Measurements from ENCODE around the gene SRRM3. TPM values are rescaled to one million over a fixed set of nuclear protein-coding genes. Genes with fewer than 3 reads are reported as not detected.
"Not testable (repeated sequence)": the region's sequence is repeated elsewhere in the genome, so short reads cannot be mapped to it uniquely, and the experiment has no call there.

SRRM3 gene
- not detected for total RNA-seq

- no peak within 1 kb of the TSS for H3K27ac Mint-ChIP-seq
- peak; percentile 88 for DNase-seq
- no peaks in the 10 kb centered on the region for H3K9me3 Mint-ChIP-seq (ENCODE audit: insufficient read depth)
- peak; percentile 99 for ATAC-seq
- CTCF ChIA-PET = interaction anchor here (0.6 to 2.7 kb wide), 6 partner anchors 8 to 61 kb away, joined by 3 to 7 read pairs (median 3); no protein-coding TSS in a partner anchor
- H3K36me3 Mint-ChIP-seq (ENCODE audit: low read depth) = no peaks in the 10 kb centered on the region
- H3K4me1 Mint-ChIP-seq (ENCODE audit: low read depth) = no peaks in the 10 kb centered on the region
- POLR2A ChIA-PET = interaction anchor here (1.0 kb wide), 1 partner anchor 15 kb away, joined by 3 read pairs; no protein-coding TSS in a partner anchor
- no peaks in the 10 kb centered on the region for H3K27me3 Mint-ChIP-seq (ENCODE audit: low read depth)
- H3K4me3 Mint-ChIP-seq = no peak within 1 kb of the TSS
These were observed at the start of gene SRRM3 for GRCh38 chr7:76201732-76202665. SRRM3 (plus strand) TSS chr7:76201896; CDS start chr7:76235067, 33,171 bp downstream.

GRCh38 chr7:76151932-76152331, 49.8 kb upstream of the SRRM3 start:
- no peak overlapping the region for H3K4me3 Mint-ChIP-seq
- peaks cover 4% of the 10 kb centered on the region for H3K27me3 Mint-ChIP-seq (ENCODE audit: low read depth)
- H3K4me1 Mint-ChIP-seq (ENCODE audit: low read depth) = peaks cover 17% of the 10 kb centered on the region
- H3K9me3 Mint-ChIP-seq (ENCODE audit: insufficient read depth) = no peaks in the 10 kb centered on the region
- ATAC-seq (no peak), DNase-seq (no peak)
- H3K27ac Mint-ChIP-seq = no peak overlapping the region
- ChIA-PET POLR2A (no interaction called here), CTCF (no interaction called here)
- no peaks in the 10 kb centered on the region for H3K36me3 Mint-ChIP-seq (ENCODE audit: low read depth)

GRCh38 chr7:76153571-76154230, 48.0 kb upstream of the SRRM3 start:
- Mint-ChIP-seq H3K4me1 (ENCODE audit: low read depth) (peaks cover 17% of the 10 kb centered on the region), H3K27ac (peak overlapping the region; percentile 7)
- POLR2A ChIA-PET; H3K27me3 Mint-ChIP-seq (ENCODE audit: low read depth); ATAC-seq; CTCF ChIA-PET; H3K36me3 Mint-ChIP-seq (ENCODE audit: low read depth); H3K4me3 Mint-ChIP-seq; H3K9me3 Mint-ChIP-seq (ENCODE audit: insufficient read depth): not testable (repeated sequence)
- DNase-seq = peak; percentile 54

GRCh38 chr7:76155938-76156337, 45.8 kb upstream of the SRRM3 start:
- H3K36me3 Mint-ChIP-seq (ENCODE audit: low read depth) = no peaks in the 10 kb centered on the region
- ChIA-PET CTCF (interaction anchor here (1.2 to 1.6 kb wide), 2 partner anchors 22 to 158 kb away, joined by 3 to 5 read pairs; no protein-coding TSS in a partner anchor), POLR2A (no interaction called here)
- no peak overlapping the region for H3K27ac Mint-ChIP-seq
- H3K27me3 Mint-ChIP-seq (ENCODE audit: low read depth) = peaks cover 5% of the 10 kb centered on the region
- H3K9me3 Mint-ChIP-seq (ENCODE audit: insufficient read depth) = no peaks in the 10 kb centered on the region
- no peak for ATAC-seq
- H3K4me1 Mint-ChIP-seq (ENCODE audit: low read depth) = peaks cover 17% of the 10 kb centered on the region
- DNase-seq = no peak
- no peak overlapping the region for H3K4me3 Mint-ChIP-seq

GRCh38 chr7:76156992-76157685, 44.6 kb upstream of the SRRM3 start:
- peaks cover 17% of the 10 kb centered on the region for H3K4me1 Mint-ChIP-seq (ENCODE audit: low read depth)
- ATAC-seq; H3K27me3 Mint-ChIP-seq (ENCODE audit: low read depth); DNase-seq; POLR2A ChIA-PET; H3K36me3 Mint-ChIP-seq (ENCODE audit: low read depth); H3K27ac Mint-ChIP-seq; CTCF ChIA-PET; H3K4me3 Mint-ChIP-seq; H3K9me3 Mint-ChIP-seq (ENCODE audit: insufficient read depth): not testable (repeated sequence)

GRCh38 chr7:76158416-76158815, 43.3 kb upstream of the SRRM3 start:
- H3K27me3 Mint-ChIP-seq (ENCODE audit: low read depth); H3K4me1 Mint-ChIP-seq (ENCODE audit: low read depth); CTCF ChIA-PET; H3K4me3 Mint-ChIP-seq; H3K27ac Mint-ChIP-seq; H3K36me3 Mint-ChIP-seq (ENCODE audit: low read depth); DNase-seq; H3K9me3 Mint-ChIP-seq (ENCODE audit: insufficient read depth); POLR2A ChIA-PET; ATAC-seq: not testable (repeated sequence)

- CTCF ChIA-PET; H3K27me3 Mint-ChIP-seq (ENCODE audit: low read depth); H3K9me3 Mint-ChIP-seq (ENCODE audit: insufficient read depth); H3K4me3 Mint-ChIP-seq; ATAC-seq; H3K36me3 Mint-ChIP-seq (ENCODE audit: low read depth); DNase-seq; H3K4me1 Mint-ChIP-seq (ENCODE audit: low read depth); POLR2A ChIA-PET; H3K27ac Mint-ChIP-seq: not testable (repeated sequence)
These were observed 39.1 kb upstream of the SRRM3 start for GRCh38 chr7:76162416-76163170.

- DNase-seq, CTCF ChIA-PET, H3K4me3 Mint-ChIP-seq: not testable (repeated sequence)
These were observed 37.9 kb upstream of the SRRM3 start for GRCh38 chr7:76163812-76164211.

GRCh38 chr7:76165106-76165972, 36.4 kb upstream of the SRRM3 start:
- Mint-ChIP-seq H3K27ac (no peak overlapping the region), H3K4me3 (no peak overlapping the region), H3K36me3 (ENCODE audit: low read depth) (no peaks in the 10 kb centered on the region), H3K4me1 (ENCODE audit: low read depth) (peaks cover 4% of the 10 kb centered on the region), H3K27me3 (ENCODE audit: low read depth) (no peaks in the 10 kb centered on the region), H3K9me3 (ENCODE audit: insufficient read depth) (no peaks in the 10 kb centered on the region)
- ATAC-seq (no peak), DNase-seq (no peak)
- CTCF ChIA-PET = no interaction called here
- POLR2A ChIA-PET = interaction anchor here (0.6 kb wide), 1 partner anchor 470 kb away, joined by 3 read pairs; no protein-coding TSS in a partner anchor

More at GRCh38 chr7:76163812-76164211, 37.9 kb upstream of the SRRM3 start:
- H3K27ac Mint-ChIP-seq; H3K27me3 Mint-ChIP-seq (ENCODE audit: low read depth); H3K4me1 Mint-ChIP-seq (ENCODE audit: low read depth); POLR2A ChIA-PET; ATAC-seq; H3K36me3 Mint-ChIP-seq (ENCODE audit: low read depth); H3K9me3 Mint-ChIP-seq (ENCODE audit: insufficient read depth): not testable (repeated sequence)

- no peak for ATAC-seq
- no peak for DNase-seq
- Mint-ChIP-seq H3K27ac (peak overlapping the region; percentile 93), H3K36me3 (ENCODE audit: low read depth) (no peaks in the 10 kb centered on the region), H3K27me3 (ENCODE audit: low read depth) (no peaks in the 10 kb centered on the region), H3K4me3 (peak overlapping the region; percentile 84), H3K4me1 (ENCODE audit: low read depth) (peaks cover 4% of the 10 kb centered on the region), H3K9me3 (ENCODE audit: insufficient read depth) (no peaks in the 10 kb centered on the region)
- ChIA-PET POLR2A (interaction anchor here (2.0 kb wide), 1 partner anchor 152 kb away, joined by 7 read pairs; no protein-coding TSS in a partner anchor), CTCF (interaction anchor here (1.4 to 4.2 kb wide), 2 partner anchors 12 to 151 kb away, joined by 3 to 34 read pairs; no protein-coding TSS in a partner anchor)
These were observed 35.7 kb upstream of the SRRM3 start for GRCh38 chr7:76165973-76166403.

Data from activated CD8-positive, alpha-beta T cell treated with anti-CD3 and anti-CD28 coated beads, Interleukin-2, amount 10 ng/mL, durations not matched to agents 7 days and 5 days (primary cell).